H1 (cell line): ENCODE results near the gene SMYD3. TPM values are rescaled to one million over a fixed set of nuclear protein-coding genes. Genes with fewer than 3 reads are reported as not detected.

Source experiments
- EGR1 ChIP-seq: IDR thresholded peaks from 2 replicates; pipeline ENCODE4 v1.6.1; 2011; ENCODE audit warnings: low read depth, low read length, borderline replicate concordance
- polyA plus RNA-seq, 7 experiments: library from polyadenylated mRNA; depleted of rRNA in 3 of 7; stranded (reverse) in 5 of 7; unstranded in 2 of 7; fragments of >200 nt in 5 of 7; fragments of 200-250 nt in 2 of 7; gene quantifications; 1 replicate in 5 of 7; 2 replicates in 1 of 7; 4 replicates in 1 of 7; pipeline versions ENCODE4 v1.2.1 to v1.2.3, GENCODE V29; 2011 to 2013; ENCODE audit warnings: missing spikeins in 2 of 7, mixed read lengths in 2 of 7
- total RNA-seq: library from RNA; stranded (reverse); fragmentation: NEBNext Ultra II Directional; extraction: Animal tissue kit (Norgen Biotek cat#: 25700); gene quantifications from 2 replicates; pipeline ENCODE4 v1.2.1, GENCODE V29; 2021

Gene SMYD3
- total and polyA plus RNA-seq, 2 of the 8 experiments (the other 6 are each of a cell fraction or from before 2014, with no cell fraction given) = 17.3 to 25.4 TPM

DNA sequence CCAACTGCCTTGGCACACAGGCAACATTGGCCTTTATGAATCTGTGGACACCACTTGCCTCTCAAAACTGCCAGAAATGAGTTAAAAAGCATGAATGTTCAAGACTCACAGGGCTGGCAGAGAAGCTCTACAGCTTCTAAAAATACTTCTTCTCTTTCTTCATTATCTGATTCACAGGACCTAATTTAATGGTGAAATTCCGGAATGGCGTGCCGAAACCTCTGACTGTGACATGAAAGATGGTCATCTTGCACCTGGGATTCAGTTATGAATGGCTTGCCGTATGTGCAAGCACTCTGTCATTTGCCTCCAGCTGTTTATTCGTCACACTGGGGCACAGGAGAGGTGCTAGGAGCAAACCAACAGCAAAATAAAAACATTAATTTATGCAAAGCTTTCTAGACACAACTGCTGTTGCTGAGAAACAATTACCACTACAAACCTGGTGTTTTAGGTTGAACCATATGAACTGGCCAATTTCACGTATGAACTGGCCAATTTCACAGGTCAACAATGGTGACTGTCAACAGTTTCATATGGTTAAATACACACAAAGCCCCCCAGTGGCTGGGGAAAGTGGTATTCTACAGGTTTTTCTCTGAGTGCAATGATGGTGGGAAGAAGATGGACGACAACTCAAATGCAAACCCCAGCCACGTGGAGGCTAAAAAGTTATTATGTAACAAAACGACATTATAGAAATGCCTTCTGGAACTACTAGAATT, 704.0 kb downstream of the SMYD3 start (continued):
- no peak for TF ChIP-seq EGR1
